Measurements from ENCODE around the gene PUS7. TPM values are rescaled to one million over a fixed set of nuclear protein-coding genes. Genes with fewer than 3 reads are reported as not detected.
"Not testable (repeated sequence)": the region's sequence is repeated elsewhere in the genome, so short reads cannot be mapped to it uniquely, and the experiment has no call there.

Gene PUS7
- polyA plus RNA-seq, 1 donor: 14.4 TPM

DNA sequence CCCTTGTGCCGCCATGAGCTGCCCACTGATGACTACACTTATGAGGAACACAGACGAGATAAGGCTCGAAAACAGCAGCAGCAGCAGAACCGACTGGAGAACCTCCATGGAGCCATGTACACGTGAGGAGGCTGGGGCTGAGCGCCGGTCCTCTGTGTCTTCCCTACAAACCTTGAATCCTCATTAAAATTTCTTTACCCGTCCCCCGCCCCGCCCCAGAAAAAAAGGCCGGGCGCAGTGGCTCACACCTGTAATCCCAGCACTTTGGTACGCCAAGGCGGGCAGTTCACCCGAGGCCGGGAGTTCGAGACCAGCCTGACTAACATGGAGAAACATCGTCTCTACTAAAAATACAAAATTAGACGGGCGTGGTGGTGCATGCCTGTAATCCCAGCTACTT, 8.5 kb upstream of the PUS7 start:
- WGBS (ENCODE audit: insufficient coverage, low lambda C conversion rate): no CpG with 5 or more reads among the region's 20 CpGs
- DNase-seq: no peak
- no peak overlapping the region for H3K4me3 ChIP-seq (ENCODE audit: low read length)
- H3K9me3 ChIP-seq (ENCODE audit: control insufficient read depth, low read depth, low read length): no peaks in the 10 kb centered on the region
- no peaks in the 10 kb centered on the region for H3K27me3 ChIP-seq (ENCODE audit: control insufficient read depth, insufficient read depth, low read length)
- H3K4me1 ChIP-seq (ENCODE audit: control insufficient read depth, insufficient read depth, low read length): peaks cover 6% of the 10 kb centered on the region
- peaks cover 6% of the 10 kb centered on the region for H3K36me3 ChIP-seq (ENCODE audit: control insufficient read depth, insufficient read depth, low read length)
- H3K27ac ChIP-seq (ENCODE audit: low read length): no peak overlapping the region

DNA sequence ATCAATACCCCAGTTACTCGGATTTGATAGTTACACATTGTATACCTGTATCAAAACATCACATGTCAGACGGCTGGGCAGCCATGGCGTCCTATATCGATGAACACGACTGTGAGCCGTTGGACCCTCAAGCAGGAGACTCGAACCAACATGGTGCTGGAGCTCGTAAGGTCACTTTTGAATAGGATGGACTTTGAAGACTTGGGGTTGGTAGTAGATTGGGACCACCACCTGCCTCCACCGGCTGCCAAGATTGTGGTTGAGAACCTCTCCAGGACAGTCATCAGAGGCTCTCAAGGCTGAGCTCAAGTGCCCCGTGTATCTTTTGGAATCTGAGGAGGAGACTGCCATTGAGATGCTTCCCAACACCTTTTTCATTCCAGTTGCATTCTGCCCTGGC, 8.1 kb upstream of the PUS7 start:
- Histone ChIP-seq H3K4me3 (ENCODE audit: low read length) (no peak overlapping the region), H3K36me3 (ENCODE audit: control insufficient read depth, insufficient read depth, low read length) (peaks cover 3% of the 10 kb centered on the region), H3K4me1 (ENCODE audit: control insufficient read depth, insufficient read depth, low read length) (peaks cover 6% of the 10 kb centered on the region), H3K27ac (ENCODE audit: low read length) (no peak overlapping the region), H3K9me3 (ENCODE audit: control insufficient read depth, low read depth, low read length) (no peaks in the 10 kb centered on the region), H3K27me3 (ENCODE audit: control insufficient read depth, insufficient read depth, low read length) (no peaks in the 10 kb centered on the region)
- no peak for DNase-seq
- no CpG with 5 or more reads among the region's 10 CpGs for WGBS (ENCODE audit: insufficient coverage, low lambda C conversion rate)

DNA sequence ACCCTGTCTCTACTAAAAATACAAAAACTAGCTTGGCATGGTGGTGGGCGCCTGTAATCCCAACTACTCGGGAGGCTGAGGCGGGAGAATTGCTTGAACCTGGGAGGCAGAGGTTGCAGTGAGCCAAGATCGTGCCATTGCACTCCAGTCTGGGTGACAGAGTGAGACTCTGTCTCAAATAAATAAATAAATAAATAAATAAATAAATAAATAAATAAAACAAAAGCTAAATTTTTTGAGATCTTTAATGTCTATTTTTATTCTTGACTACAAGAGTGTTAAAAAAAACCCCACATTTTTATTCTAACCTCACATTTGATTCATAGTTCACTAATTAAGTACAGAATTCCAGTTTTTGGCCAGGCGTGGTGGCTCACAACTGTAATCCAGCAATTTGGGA, 5.7 kb upstream of the PUS7 start:
- H3K27me3 ChIP-seq (ENCODE audit: control insufficient read depth, insufficient read depth, low read length); H3K4me3 ChIP-seq (ENCODE audit: low read length); H3K27ac ChIP-seq (ENCODE audit: low read length); H3K36me3 ChIP-seq (ENCODE audit: control insufficient read depth, insufficient read depth, low read length); H3K4me1 ChIP-seq (ENCODE audit: control insufficient read depth, insufficient read depth, low read length); H3K9me3 ChIP-seq (ENCODE audit: control insufficient read depth, low read depth, low read length); DNase-seq: not testable (repeated sequence)
- no CpG with 5 or more reads among the region's 5 CpGs for WGBS (ENCODE audit: insufficient coverage, low lambda C conversion rate)

DNA sequence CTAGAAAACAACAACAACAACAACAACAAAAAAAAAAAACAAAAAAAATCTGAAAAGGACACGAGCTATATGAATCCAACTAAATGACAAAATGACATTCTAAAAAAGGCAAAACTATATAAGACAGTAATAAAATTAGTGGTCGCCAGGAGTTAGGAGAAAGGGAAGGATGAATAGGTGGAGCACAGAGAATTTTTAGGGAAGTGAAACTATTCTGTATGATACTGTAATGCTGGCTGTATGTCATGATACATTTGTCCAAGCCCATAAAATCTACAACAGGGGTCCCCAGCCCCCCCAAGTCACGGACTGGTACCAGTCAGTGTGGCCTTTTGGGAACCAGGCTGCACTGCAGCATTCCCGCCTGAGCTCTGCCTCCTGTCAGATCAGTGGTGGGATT, 2.8 kb upstream of the PUS7 start:
- H3K36me3 ChIP-seq (ENCODE audit: control insufficient read depth, insufficient read depth, low read length): no peaks in the 10 kb centered on the region
- no peaks in the 10 kb centered on the region for H3K27me3 ChIP-seq (ENCODE audit: control insufficient read depth, insufficient read depth, low read length)
- peaks cover 8% of the 10 kb centered on the region for H3K4me1 ChIP-seq (ENCODE audit: control insufficient read depth, insufficient read depth, low read length)
- 100% methylated on average over 2 of the region's 4 CpGs for WGBS (ENCODE audit: insufficient coverage, low lambda C conversion rate)
- no peak overlapping the region for H3K4me3 ChIP-seq (ENCODE audit: low read length)
- no peaks in the 10 kb centered on the region for H3K9me3 ChIP-seq (ENCODE audit: control insufficient read depth, low read depth, low read length)
- DNase-seq: no peak
- no peak overlapping the region for H3K27ac ChIP-seq (ENCODE audit: low read length)

DNA sequence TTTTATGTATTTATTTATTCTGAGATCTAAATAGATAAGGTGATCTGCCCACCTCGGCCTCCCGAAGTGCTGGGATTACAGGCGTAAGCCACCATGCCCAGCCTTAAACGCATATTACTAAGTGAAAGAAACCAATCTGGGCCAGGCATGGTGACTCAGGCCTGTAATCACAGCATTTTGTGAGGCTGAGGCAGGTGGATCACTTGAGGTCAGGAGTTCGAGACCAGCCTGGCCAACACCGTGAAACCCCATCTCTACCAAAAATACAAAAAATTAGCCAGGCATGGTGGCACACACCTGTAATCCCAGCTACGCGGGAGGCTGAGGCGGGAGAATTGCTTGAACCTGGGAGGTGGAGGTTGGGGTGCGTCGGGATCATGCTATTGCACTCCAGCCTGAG, 2.4 kb upstream of the PUS7 start:
- not testable (repeated sequence) for H3K36me3 ChIP-seq (ENCODE audit: control insufficient read depth, insufficient read depth, low read length); H3K27ac ChIP-seq (ENCODE audit: low read length); H3K9me3 ChIP-seq (ENCODE audit: control insufficient read depth, low read depth, low read length); H3K4me3 ChIP-seq (ENCODE audit: low read length); H3K4me1 ChIP-seq (ENCODE audit: control insufficient read depth, insufficient read depth, low read length); DNase-seq; H3K27me3 ChIP-seq (ENCODE audit: control insufficient read depth, insufficient read depth, low read length)
- WGBS (ENCODE audit: insufficient coverage, low lambda C conversion rate): 50% methylated on average over 2 of the region's 11 CpGs

DNA sequence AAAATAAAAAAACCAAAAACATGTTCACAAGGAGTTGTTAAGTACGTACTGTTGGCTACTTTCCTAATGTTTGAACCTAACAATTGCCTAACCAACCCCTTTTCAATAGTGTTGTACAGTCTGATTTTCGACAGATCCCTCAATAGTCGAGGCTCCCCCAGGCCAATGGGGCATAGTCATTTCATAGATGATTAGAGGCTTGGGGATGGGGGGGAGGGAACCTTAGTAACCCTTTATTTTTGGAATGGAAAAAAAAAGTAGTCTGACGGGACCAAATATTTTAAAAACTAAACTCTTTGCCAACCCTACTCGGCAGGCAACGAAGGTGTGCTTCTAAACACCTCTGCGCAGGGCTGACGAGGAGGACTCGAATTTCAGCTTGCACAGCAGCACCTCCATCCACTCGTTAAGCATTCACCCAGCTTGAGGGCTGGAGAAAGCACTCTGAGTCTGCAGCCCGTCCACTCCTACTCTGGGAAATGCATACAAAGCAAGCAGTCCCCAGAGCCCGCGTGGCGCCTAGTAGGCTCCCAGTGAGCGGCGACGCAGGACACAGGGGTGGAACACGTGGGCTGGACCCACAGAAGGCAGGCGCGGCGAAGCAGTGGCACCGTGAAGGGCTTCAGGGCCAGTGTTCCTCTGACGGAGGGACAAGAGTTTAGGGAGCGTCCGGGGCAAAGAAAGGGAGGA, 899 bp downstream of the PUS7 start:
- DNase-seq: peak; percentile 37 to 83
- 44% methylated on average over 1 of the region's 25 CpGs for WGBS (ENCODE audit: insufficient coverage, low lambda C conversion rate)
- H3K9me3 ChIP-seq (ENCODE audit: control insufficient read depth, low read depth, low read length): no peaks in the 10 kb centered on the region
- H3K4me1 ChIP-seq (ENCODE audit: control insufficient read depth, insufficient read depth, low read length): peaks cover 8% of the 10 kb centered on the region
- peak overlapping the region; percentile 65 for H3K27ac ChIP-seq (ENCODE audit: low read length)
- peaks cover 6% of the 10 kb centered on the region for H3K36me3 ChIP-seq (ENCODE audit: control insufficient read depth, insufficient read depth, low read length)
- H3K27me3 ChIP-seq (ENCODE audit: control insufficient read depth, insufficient read depth, low read length): no peaks in the 10 kb centered on the region
- peak overlapping the region; percentile 46 for H3K4me3 ChIP-seq (ENCODE audit: low read length)

DNA sequence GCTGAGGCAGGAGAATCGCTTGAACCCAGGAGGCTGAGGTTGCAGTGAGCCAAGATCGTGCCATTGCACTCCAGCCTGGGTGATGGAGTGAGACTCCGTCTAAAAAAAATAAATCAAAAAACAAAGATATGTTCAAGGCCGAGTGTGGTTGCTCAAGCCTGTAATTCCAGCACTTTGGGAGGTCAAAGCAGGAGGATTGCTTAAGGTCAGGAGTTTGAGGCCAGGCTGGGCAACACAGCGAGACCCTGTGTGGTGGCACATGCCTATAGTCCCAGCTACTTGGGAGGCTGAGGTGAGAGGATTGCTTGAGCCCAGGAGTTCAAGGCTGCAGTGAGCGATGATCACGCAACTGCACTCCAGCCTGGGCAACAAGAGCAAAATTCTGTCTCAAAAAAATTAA, 1.5 kb downstream of the PUS7 start:
- H3K36me3 ChIP-seq (ENCODE audit: control insufficient read depth, insufficient read depth, low read length); H3K27ac ChIP-seq (ENCODE audit: low read length); H3K4me3 ChIP-seq (ENCODE audit: low read length); H3K4me1 ChIP-seq (ENCODE audit: control insufficient read depth, insufficient read depth, low read length); DNase-seq; H3K9me3 ChIP-seq (ENCODE audit: control insufficient read depth, low read depth, low read length); H3K27me3 ChIP-seq (ENCODE audit: control insufficient read depth, insufficient read depth, low read length): not testable (repeated sequence)
- WGBS (ENCODE audit: insufficient coverage, low lambda C conversion rate): 100% methylated on average over 2 of the region's 7 CpGs

DNA sequence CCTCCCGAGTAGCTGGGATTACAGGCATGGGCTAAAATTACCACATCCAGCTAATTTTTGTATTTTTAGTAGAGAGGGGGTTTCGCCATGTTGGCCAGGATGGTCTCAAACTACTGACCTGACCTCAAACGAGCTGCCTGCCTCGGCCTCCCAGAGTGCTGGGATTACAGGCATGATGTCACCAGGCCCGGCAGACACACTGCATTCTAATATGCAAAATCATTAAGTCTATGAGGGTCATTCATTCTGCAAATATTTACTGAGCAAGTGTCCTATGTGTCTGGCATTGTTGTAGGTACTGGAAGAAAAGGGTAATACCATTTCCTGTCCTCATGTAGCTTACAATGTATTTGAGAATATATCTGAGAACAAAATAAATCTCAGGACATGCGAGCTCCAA, 2.7 kb downstream of the PUS7 start:
- DNase-seq: no peak
- WGBS (ENCODE audit: insufficient coverage, low lambda C conversion rate): no CpG with 5 or more reads among the region's 6 CpGs

DNA sequence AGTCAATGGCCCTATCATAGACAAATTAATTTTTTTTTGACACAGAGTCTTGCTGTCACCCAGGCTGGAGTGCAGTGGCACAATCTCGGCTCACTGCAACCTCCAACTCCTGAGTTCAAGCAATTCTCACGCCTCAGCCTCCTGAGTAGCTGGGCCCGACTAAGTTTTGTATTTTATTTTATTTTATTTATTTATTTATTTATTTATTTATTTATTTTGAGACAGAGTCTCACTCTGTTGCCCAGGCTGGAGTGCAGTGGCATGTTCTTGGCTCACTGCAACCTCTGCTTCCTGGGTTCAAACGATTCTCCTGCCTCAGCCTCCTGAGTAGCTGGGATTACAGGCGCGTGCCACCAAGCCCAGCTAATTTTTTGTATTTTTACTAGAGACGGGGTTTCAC, 6.5 kb downstream of the PUS7 start:
- DNase-seq; H3K4me1 ChIP-seq (ENCODE audit: control insufficient read depth, insufficient read depth, low read length); H3K9me3 ChIP-seq (ENCODE audit: control insufficient read depth, low read depth, low read length); H3K27ac ChIP-seq (ENCODE audit: low read length); H3K4me3 ChIP-seq (ENCODE audit: low read length); H3K36me3 ChIP-seq (ENCODE audit: control insufficient read depth, insufficient read depth, low read length); H3K27me3 ChIP-seq (ENCODE audit: control insufficient read depth, insufficient read depth, low read length): not testable (repeated sequence)
- WGBS (ENCODE audit: insufficient coverage, low lambda C conversion rate): no CpG with 5 or more reads among the region's 7 CpGs

More for the DNA sequence above, 2.7 kb downstream of the PUS7 start:
- no peaks in the 10 kb centered on the region for H3K9me3 ChIP-seq (ENCODE audit: control insufficient read depth, low read depth, low read length)
- H3K27me3 ChIP-seq (ENCODE audit: control insufficient read depth, insufficient read depth, low read length): no peaks in the 10 kb centered on the region
- peaks cover 6% of the 10 kb centered on the region for H3K36me3 ChIP-seq (ENCODE audit: control insufficient read depth, insufficient read depth, low read length)
- peaks cover 8% of the 10 kb centered on the region for H3K4me1 ChIP-seq (ENCODE audit: control insufficient read depth, insufficient read depth, low read length)
- H3K4me3 ChIP-seq (ENCODE audit: low read length): no peak overlapping the region
- H3K27ac ChIP-seq (ENCODE audit: low read length): no peak overlapping the region

DNA sequence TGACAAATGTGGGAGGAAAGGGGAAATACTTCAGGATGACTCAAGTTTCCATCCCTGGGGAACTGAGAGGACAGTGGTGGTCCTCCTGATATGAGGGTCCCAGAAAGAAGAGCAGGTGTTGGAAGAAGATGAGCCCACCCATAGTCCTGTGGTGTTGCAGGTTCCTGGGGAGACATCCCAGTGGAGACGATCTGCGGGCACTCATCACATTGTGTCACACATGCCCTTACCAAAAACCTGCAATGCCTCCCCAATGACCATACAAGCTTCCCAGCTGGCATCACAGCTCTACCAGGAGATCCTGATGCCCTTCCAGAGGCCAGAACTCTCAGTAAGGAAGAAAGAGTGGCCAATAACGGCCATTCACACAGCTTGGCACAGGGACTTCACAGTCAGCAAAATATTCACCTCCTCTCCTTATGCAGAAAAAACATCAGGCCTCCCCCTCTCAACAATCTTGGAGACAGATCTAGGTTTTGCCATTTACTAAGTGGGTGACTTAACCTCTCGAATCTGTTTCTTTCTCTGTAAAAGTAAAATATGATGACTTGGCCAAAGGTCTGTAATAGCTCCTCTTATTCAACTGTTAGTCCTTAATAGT, 9.0 kb downstream of the PUS7 start:
- H3K4me3 ChIP-seq (ENCODE audit: low read length): no peak overlapping the region
- no peaks in the 10 kb centered on the region for H3K4me1 ChIP-seq (ENCODE audit: control insufficient read depth, insufficient read depth, low read length)
- no peaks in the 10 kb centered on the region for H3K9me3 ChIP-seq (ENCODE audit: control insufficient read depth, low read depth, low read length)
- no peaks in the 10 kb centered on the region for H3K27me3 ChIP-seq (ENCODE audit: control insufficient read depth, insufficient read depth, low read length)
- H3K36me3 ChIP-seq (ENCODE audit: control insufficient read depth, insufficient read depth, low read length): peaks cover 4% of the 10 kb centered on the region
- no peak overlapping the region for H3K27ac ChIP-seq (ENCODE audit: low read length)
- no CpG with 5 or more reads among the region's 4 CpGs for WGBS (ENCODE audit: insufficient coverage, low lambda C conversion rate)
- no peak for DNase-seq

DNA sequence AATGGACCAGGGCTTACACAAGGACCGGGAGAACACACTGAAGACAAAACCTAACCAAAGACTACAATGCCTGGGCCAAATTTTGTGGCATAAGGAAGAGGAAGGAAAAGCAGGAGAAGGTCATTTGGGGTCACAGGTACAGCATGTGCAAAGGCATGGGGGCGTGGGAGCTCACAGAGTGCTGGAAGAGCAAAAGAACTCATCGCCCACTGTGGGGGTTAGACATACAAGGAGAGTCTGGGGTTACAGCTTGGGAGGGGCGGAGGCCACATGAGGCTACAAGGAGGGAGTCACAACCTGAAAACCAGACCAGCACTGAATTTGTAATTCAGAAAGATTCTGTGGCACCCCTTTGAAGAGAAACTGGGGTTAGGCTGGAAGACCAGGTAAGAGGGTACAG, 9.7 kb downstream of the PUS7 start:
- no peak for DNase-seq
- H3K9me3 ChIP-seq (ENCODE audit: control insufficient read depth, low read depth, low read length): no peaks in the 10 kb centered on the region
- peaks cover 5% of the 10 kb centered on the region for H3K36me3 ChIP-seq (ENCODE audit: control insufficient read depth, insufficient read depth, low read length)
- H3K4me3 ChIP-seq (ENCODE audit: low read length): no peak overlapping the region
- no peaks in the 10 kb centered on the region for H3K4me1 ChIP-seq (ENCODE audit: control insufficient read depth, insufficient read depth, low read length)
- no peak overlapping the region for H3K27ac ChIP-seq (ENCODE audit: low read length)
- WGBS (ENCODE audit: insufficient coverage, low lambda C conversion rate): 100% methylated on average over 1 of the region's 4 CpGs
- H3K27me3 ChIP-seq (ENCODE audit: control insufficient read depth, insufficient read depth, low read length): no peaks in the 10 kb centered on the region
